ENCODE data around the gene SCNM1.

Gene SCNM1

DNA sequence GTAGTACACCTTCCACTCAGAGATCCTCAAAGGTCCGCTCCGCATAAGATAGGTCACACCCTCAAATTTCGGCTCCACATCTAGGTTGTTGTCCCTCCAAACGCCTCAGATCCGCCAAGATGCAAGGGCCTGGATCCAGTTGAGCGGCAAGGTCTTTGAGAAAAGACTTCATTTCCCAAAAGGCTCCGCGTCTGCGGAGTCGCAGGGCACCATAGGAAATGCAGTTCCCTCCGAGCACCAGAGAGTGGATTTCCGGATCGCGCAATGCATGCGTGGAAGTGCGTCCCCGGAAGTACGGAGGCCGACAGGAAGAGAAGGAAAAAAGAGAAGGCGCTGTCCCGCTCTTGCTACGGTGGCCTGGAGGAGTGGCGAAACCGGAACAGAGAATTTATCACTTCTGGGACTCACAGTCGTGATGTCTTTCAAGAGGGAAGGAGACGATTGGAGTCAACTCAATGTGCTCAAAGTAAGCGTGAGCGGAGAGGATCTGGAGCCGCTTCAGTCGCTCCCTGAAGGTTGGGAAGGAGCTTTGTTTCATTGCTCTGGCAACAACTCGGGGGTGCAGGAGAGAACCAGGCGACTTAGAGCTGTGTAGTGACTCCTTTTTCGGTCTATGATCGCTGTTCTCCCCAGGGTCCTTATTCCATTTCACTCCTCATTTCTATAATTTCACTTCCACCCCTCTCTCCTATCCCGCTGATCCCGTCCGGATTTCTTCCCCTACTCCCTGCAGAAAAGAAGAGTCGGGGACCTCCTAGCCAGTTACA, at the start of gene SCNM1, which contains the start of gene LYSMD1:
TSS of gene SCNM1 (plus strand) at position 407 of the 767 bp plus-strand sequence. CDS start at position 416, 9 bp downstream.
TSS of gene LYSMD1 (minus strand) at position 165 of the 767 bp plus-strand sequence. CDS start 644 bp downstream, outside the sequence.
- DNase-seq (ENCODE audit: low read depth, low spot score), result peak; percentile 91

DNA sequence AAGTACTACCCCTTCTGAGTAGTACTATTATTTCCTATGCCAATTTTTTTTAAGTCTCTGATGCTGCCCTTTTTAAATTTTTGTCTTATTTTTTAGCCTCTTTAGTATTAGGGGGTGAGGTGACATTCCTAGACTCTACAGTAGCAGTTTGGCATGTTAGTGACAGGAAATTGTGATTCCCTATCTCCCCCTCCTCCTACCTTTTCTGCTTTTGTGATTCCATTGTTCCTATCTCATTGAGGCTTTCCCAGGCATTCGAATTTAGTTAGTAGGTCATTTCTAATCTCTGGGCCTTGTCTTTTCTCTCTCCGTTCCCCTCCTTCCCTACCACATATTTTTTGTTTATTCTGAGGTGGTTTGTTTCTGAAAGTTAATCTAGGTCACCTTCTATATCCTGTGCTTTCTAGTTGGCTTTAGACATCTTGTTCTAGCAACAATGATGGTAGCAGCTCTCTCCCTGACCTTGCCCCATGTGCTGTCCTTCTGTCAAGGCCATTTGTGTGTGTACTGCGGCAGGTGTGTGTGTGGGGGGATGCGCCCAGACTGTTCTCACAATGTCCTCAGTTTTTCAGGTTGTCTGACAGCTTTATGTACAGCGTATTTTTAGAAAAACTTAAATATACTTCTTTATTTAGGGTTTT, 41.1 kb upstream of the SCNM1 start:
- no peak for DNase-seq (ENCODE audit: low read depth, low spot score)

DNA sequence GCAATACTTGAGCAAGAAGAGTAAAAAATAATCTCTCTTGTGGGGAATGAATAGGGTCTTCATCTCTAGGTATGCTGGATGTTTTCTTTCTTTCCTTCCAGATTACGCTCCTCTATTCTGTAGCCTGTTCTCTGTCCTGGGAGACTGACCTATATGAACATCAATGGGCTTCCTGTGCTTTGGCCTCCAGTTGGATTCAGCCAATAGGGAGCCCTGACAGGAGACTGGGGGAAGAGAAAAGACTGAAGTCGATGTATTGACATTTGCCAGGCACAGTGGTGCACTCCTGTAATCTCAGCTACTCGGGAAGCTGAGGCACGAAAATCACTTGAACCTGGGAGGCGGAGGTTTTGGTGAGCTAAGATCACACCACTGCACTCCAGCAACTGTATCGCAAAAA, 37.1 kb upstream of the SCNM1 start:
- DNase-seq (ENCODE audit: low read depth, low spot score), result no peak

DNA sequence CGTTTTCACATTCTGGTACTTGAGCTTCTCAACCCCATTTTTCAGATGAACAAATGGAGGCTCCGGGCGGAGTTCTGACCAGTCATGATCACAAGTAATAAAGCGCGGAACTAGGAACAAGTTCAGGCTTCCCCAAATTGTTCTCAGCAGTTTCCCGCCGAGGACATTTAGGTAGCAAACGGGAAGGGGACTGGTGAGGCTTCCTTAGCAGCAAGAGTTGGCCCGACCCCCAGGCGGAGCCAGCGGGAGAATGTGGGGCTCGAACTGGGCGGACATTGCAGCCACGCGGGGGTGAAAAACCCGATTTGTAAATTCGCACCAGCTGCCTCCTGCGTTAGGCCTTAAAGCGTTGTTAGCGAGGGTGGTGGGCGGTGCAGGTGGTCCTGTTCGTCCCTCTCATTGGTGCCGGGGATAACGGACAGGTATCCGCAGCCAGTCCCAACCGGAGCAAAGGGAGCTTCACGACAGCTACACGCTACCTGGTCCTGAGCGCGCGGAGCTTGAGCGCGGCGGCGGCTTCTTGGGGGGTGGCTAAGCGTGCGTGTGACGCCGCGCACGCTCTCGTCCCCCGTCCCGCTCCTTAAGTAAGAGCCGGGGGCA, 34.9 kb upstream of the SCNM1 start:
- DNase-seq (ENCODE audit: low read depth, low spot score), result peak; percentile 87

DNA sequence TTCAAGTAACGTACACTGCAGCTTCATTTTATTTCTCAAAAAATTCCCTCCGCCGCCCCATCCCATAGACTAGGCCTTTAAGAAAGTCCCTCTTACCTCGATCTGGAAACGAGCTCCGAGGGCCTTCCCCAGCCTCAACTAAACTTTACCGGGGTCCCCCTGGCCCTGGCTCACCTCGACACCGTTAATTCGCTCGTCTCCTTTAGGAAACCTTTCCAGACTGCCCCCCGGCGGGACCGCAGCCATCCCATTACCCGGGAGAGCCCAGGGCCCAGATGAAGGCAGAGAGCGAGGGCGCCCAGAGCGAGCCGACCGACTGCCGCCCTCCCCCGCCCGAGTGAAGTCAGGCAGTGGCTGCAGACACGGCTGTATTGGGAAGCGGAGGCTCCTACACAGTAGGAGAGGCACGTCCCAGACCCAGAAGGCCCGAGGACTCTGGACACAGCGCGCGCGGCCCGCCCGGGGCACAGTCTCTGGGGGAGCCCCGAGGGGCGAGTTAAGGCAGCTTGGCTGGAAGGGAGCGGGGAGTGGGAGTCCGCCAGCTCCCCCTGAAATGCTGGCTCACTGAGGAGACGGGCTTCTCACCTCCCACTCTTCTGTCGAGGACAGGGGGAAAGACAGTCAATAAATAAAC, 34.1 kb upstream of the SCNM1 start:
- DNase-seq (ENCODE audit: low read depth, low spot score), result no peak

- DNase-seq (ENCODE audit: low read depth, low spot score), result no peak
These were observed 33.5 kb upstream of the SCNM1 start for GRCh38 chr1:151132335-151133017.

- no peak for DNase-seq (ENCODE audit: low read depth, low spot score)
These were observed 32.7 kb upstream of the SCNM1 start for GRCh38 chr1:151133018-151133806.

DNA sequence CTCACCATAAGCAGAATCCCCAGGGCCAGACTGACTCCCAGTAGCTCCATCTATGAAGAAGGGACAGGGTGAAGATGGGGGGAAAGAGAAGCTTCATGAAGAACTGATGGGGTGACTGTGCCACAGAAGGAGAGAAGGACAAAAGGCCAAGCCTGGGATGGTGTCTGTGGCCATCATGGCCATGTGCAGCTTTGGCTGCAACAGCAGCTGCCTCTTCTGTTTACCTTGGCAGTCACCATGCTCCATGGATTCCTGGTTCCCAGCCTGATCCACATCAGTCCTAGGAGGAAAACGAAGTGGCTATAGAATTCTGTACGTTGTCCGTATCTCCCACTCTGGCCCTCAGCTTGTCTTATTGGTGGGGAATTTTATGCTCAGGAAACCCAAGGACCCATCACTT, 31.5 kb upstream of the SCNM1 start:
- DNase-seq (ENCODE audit: low read depth, low spot score), result no peak

- DNase-seq (ENCODE audit: low read depth, low spot score), result no peak
These were observed 31.0 kb upstream of the SCNM1 start for GRCh38 chr1:151134991-151135390.

DNA sequence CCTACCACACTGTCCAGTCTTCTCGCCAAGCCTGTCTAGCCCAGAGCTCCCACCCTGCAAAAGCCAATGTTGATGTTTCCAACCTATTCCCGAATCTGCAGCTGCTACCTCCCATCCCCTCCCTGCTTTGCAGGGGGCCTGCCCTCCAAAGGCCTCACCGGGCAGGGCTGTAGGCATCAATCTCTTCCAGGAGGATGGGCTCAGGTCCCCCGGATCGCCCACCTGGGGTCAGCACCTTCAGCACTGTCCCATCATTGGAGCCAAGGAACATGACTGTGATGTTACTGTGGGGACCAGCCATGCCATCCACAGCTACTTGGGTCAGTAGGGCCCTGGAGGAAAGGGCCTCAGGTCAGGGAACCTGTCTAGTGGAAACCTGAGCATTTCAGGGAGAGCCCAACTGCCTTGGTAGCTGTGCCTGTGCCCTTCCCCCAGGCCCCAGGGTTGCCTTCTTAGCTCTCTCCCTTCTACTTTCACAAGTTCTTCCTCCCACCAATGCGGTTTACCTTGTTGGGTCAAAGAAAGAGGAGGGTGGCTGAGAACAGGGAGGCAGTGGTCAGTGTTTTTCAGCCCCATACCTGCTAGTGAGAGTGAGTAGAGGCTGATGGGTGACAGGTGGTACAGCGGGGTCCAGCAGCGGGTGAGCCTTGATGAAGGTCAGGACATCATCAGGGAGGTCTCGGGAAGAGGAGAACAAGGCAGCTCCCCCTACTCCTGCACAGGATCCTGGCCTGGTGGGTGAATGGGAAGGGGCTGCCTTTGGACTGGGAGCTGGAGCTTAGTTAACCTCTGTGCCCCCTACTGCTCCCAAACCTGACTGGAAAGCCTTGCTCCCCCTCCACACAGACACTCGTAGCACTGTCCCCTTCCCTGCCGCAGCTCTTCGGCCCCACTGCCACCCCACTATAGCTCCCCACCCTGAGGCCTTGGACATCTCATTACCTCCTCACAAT, 30.2 kb upstream of the SCNM1 start:
- no peak for DNase-seq (ENCODE audit: low read depth, low spot score)

GRCh38 chr1:151137789-151138188, 28.2 kb upstream of the SCNM1 start:
- DNase-seq (ENCODE audit: low read depth, low spot score), result no peak

GRCh38 chr1:151142411-151143056, 23.4 kb upstream of the SCNM1 start:
- DNase-seq (ENCODE audit: low read depth, low spot score), result no peak

GRCh38 chr1:151143057-151143435, 22.9 kb upstream of the SCNM1 start:
- DNase-seq (ENCODE audit: low read depth, low spot score), result no peak

DNA sequence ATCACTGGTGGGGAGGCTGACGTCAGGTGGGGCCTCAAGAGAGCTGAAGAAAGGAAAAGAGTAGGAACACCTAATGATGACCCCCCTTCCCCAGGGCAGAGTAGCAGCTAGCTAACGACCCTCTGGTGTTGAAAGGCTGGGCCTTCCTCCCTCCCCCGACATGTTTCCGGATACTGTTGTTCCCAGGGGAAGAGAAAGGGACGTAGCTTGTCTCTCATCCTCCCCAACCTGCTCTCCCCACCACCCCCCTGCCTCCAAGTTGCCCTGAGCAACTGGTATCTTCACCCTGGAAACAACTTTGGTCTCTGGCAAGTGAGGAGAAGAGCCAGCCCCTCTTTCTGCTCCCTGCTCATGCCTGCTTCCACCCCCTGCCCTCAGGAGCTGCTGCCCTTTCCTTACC, 22.0 kb upstream of the SCNM1 start:
- no peak for DNase-seq (ENCODE audit: low read depth, low spot score)

- no peak for DNase-seq (ENCODE audit: low read depth, low spot score)
These were observed 21.3 kb upstream of the SCNM1 start for GRCh38 chr1:151144474-151145303.

DNA sequence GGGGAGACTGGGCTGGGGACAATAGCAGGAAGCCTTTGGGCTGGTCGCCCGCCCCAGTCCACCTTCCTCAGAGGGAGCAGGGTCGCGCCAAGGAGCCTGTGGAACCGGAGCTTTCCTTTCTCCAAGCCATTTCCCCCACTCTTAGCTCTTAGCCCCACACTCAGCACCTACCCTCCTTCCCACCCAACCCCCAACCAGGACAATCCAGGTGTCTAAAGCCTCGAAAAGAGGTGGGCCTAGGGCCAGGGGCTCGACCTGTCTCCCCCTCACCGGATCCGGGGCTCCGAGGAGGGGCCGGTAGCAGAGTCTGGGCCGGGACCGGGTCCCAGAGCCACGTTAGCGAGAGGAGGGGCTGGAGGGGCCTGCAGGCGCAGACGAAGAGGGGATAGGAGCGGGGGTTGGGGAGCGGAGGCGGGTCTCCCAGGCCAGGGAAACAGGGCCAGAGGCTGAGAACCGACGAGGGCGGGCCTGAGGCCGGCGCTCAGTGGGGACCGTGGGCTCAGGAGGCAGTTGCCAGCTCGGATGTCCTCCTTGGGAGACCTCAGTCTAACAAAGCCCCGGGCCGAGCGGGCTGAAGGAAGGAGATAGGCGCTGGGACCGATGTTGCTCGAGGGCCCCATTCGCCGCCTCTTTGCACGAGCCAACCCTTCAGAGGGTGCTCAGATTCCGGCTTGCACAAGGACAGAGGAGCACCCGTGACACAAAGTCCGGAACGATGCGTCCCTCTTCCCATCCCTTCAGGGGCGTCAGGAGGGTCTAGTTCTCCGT, 20.5 kb upstream of the SCNM1 start:
- DNase-seq (ENCODE audit: low read depth, low spot score), result no peak

GRCh38 chr1:151146072-151146411, 19.9 kb upstream of the SCNM1 start:
- no peak for DNase-seq (ENCODE audit: low read depth, low spot score)
